K562 (cell line): ENCODE measurements around the gene G6PD. TPM values are rescaled to one million over a fixed set of nuclear protein-coding genes. Genes with fewer than 3 reads are reported as not detected.

Experiments used
- ATF7 ChIP-seq: fragments of 450-650 bp; IDR thresholded peaks from 2 replicates; pipeline ENCODE4 v1.7.1; 2014; ENCODE audit warnings: mild to moderate bottlenecking, moderate library complexity
- BRD9 ChIP-seq: fragments of 450-650 bp; IDR thresholded peaks from 2 replicates; pipeline ENCODE4 v1.6.1; 2018; ENCODE audit warnings: low read depth; ENCODE audit not compliant: partially characterized antibody
- E2F6 ChIP-seq, 2 experiments: IDR thresholded peaks; 2 replicates each; pipeline ENCODE4 v1.6.1; 2011; ENCODE audit warnings: borderline replicate concordance in 1 of 2, control low read depth in 1 of 2, low read depth in 1 of 2, low read length in 1 of 2, mild to moderate bottlenecking in 1 of 2, mixed read lengths in 1 of 2, moderate library complexity in 1 of 2; ENCODE audit not compliant: insufficient read depth in 1 of 2, insufficient read length in 1 of 2, poor library complexity in 1 of 2, severe bottlenecking in 1 of 2; ENCODE audit errors: extremely low read depth in 1 of 2
- FOXJ2 ChIP-seq: fragments of 200-800 bp; sonication (Bioruptor generic); IDR thresholded peaks from 2 replicates; pipeline ENCODE4 v1.6.1; 2016; ENCODE audit warnings: missing genetic modification characterization, missing compliant biosample characterization
- GABPB1 ChIP-seq: sonication (generic); formaldehyde crosslinking; IDR thresholded peaks from 2 replicates; pipeline ENCODE4 v1.8.0; 2022; ENCODE audit warnings: mild to moderate bottlenecking, missing genetic modification reagents
- GTF2A2 ChIP-seq: IDR thresholded peaks from 2 replicates; pipeline ENCODE4 v1.6.1; 2016; ENCODE audit warnings: mild to moderate bottlenecking, missing genetic modification characterization, missing compliant biosample characterization
- GTF2E2 ChIP-seq: fragments of 200-800 bp; sonication (Bioruptor generic); IDR thresholded peaks from 2 replicates; pipeline ENCODE4 v1.6.1; 2016; ENCODE audit warnings: missing genetic modification characterization, missing compliant biosample characterization
- HDGF ChIP-seq: fragments of 450-650 bp; IDR thresholded peaks from 2 replicates; pipeline ENCODE4 v1.6.1; 2016
- LCOR ChIP-seq: sonication (generic); formaldehyde crosslinking; IDR thresholded peaks from 2 replicates; pipeline ENCODE4 v1.8.0; 2022; ENCODE audit warnings: mild to moderate bottlenecking, missing genetic modification reagents
- MECOM ChIP-seq: fragments of 250-450 bp; sonication (Bioruptor Pico); IDR thresholded peaks from 2 replicates; pipeline ENCODE4 v1.8.0; 2022; ENCODE audit warnings: inconsistent platforms
- MED1 ChIP-seq: sonication (generic); formaldehyde crosslinking; IDR thresholded peaks from 2 replicates; pipeline ENCODE4 v1.8.1; 2023; ENCODE audit warnings: missing genetic modification reagents, borderline replicate concordance
- MEF2D ChIP-seq: conservative IDR thresholded peaks from 2 replicates; pipeline ENCODE4 v1.6.1; 2016; ENCODE audit warnings: low read depth, missing genetic modification characterization, missing compliant biosample characterization
- NONO ChIP-seq, 2 experiments: fragments of 200-400 bp in 1 of 2; fragments of 450-650 bp in 1 of 2; formaldehyde crosslinking in 1 of 2; IDR thresholded peaks; 2 replicates each; pipeline ENCODE4 v1.6.1; 2017; ENCODE audit warnings: low read depth in 2 of 2, mild to moderate bottlenecking in 2 of 2, moderate library complexity in 2 of 2, low read length in 1 of 2
- NR3C1 ChIP-seq: sonication (generic); formaldehyde crosslinking; IDR thresholded peaks from 2 replicates; pipeline ENCODE4 v1.8.1; 2022; ENCODE audit warnings: missing genetic modification reagents
- PATZ1 ChIP-seq: fragments of 250-450 bp; sonication (Bioruptor Pico); IDR thresholded peaks from 2 replicates; pipeline ENCODE4 v1.5.0; 2020; ENCODE audit warnings: mild to moderate bottlenecking, borderline replicate concordance
- POLR3A ChIP-seq: IDR thresholded peaks from 2 replicates; pipeline ENCODE4 v1.6.1; 2011; ENCODE audit warnings: borderline replicate concordance, mild to moderate bottlenecking, moderate library complexity; ENCODE audit not compliant: insufficient read length, insufficient read depth; ENCODE audit errors: extremely low read depth
- RBM14 ChIP-seq: fragments of 200-400 bp; formaldehyde crosslinking; IDR thresholded peaks from 2 replicates; pipeline ENCODE4 v1.6.1; 2018; ENCODE audit warnings: low read depth, mild to moderate bottlenecking, low read length, moderate library complexity, borderline replicate concordance; ENCODE audit not compliant: insufficient read depth
- SREBF2 ChIP-seq: sonication (generic); formaldehyde crosslinking; IDR thresholded peaks from 2 replicates; pipeline ENCODE4 v1.4.0; 2020; ENCODE audit warnings: mild to moderate bottlenecking, missing genetic modification reagents
- SRF ChIP-seq, 2 experiments: fragments of 250-450, 450-650 bp in 1 of 2; sonication (Bioruptor Pico) in 1 of 2; sonication (generic) in 1 of 2; formaldehyde crosslinking; IDR thresholded peaks; 2 replicates each; pipeline versions ENCODE4 v1.5.0 to v1.5.1; 2020 to 2022; ENCODE audit warnings: mild to moderate bottlenecking in 1 of 2, missing genetic modification reagents in 1 of 2
- TCF3 ChIP-seq: sonication (generic); formaldehyde crosslinking; IDR thresholded peaks from 2 replicates; pipeline ENCODE4 v1.4.0; 2020; ENCODE audit warnings: mild to moderate bottlenecking, missing genetic modification reagents
- TEAD4 ChIP-seq, 2 experiments: sonication (generic) in 1 of 2; formaldehyde crosslinking in 1 of 2; IDR thresholded peaks; 2 replicates each; pipeline versions ENCODE4 v1.6.1 to v1.8.0; 2012 to 2022; ENCODE audit warnings: borderline replicate concordance in 1 of 2, inconsistent platforms in 1 of 2, low read length in 1 of 2, mild to moderate bottlenecking in 1 of 2, missing genetic modification reagents in 1 of 2
- TRIM24 ChIP-seq, 2 experiments: fragments of 450-650 bp; IDR thresholded peaks; 2 replicates each; pipeline ENCODE4 v1.6.1; 2016
- ZBED1 ChIP-seq: IDR thresholded peaks from 2 replicates; pipeline ENCODE4 v1.6.1; 2014
- ZBTB17 ChIP-seq: fragments of 450-650 bp; formaldehyde crosslinking; IDR thresholded peaks from 2 replicates; pipeline ENCODE4 v1.4.0; 2020; ENCODE audit warnings: mild to moderate bottlenecking
- ZNF644 ChIP-seq: fragments of 200-800 bp; sonication (Bioruptor generic); IDR thresholded peaks from 2 replicates; pipeline ENCODE4 v1.6.1; 2016; ENCODE audit warnings: low read depth, missing genetic modification characterization, missing compliant biosample characterization
- ZSCAN32 ChIP-seq: fragments of 450-650 bp; formaldehyde crosslinking; IDR thresholded peaks from 2 replicates; pipeline ENCODE4 v1.4.0; 2020; ENCODE audit warnings: mild to moderate bottlenecking, moderate library complexity
- polyA plus RNA-seq, 8 experiments: library from polyadenylated mRNA; depleted of rRNA in 4 of 8; stranded (reverse) in 5 of 8; unstranded in 3 of 8; fragments of >200 nt; fragmentation: Nextera tagmentation in 2 of 8; fragmentation: Illumina TruSeq in 1 of 8; extraction: Ambion mirVana in 2 of 8; extraction: Trizol in 1 of 8; gene quantifications; 2 replicates each; pipeline versions ENCODE4 v1.2.1 to v1.2.3, GENCODE V29; 2011 to 2014; ENCODE audit warnings: inconsistent platforms in 1 of 8, missing spikeins in 1 of 8
- total RNA-seq, 7 experiments: library from RNA; depleted of rRNA in 6 of 7; stranded (reverse); fragments of >200 nt in 6 of 7; fragmentation: Illumina TruSeq in 2 of 7; extraction: Trizol in 2 of 7; gene quantifications; 2 replicates each; pipeline versions ENCODE4 v1.2.1 to v1.2.3, GENCODE V29; 2011 to 2021; ENCODE audit warnings: low replicate concordance in 1 of 7

The G6PD gene
- total and polyA plus RNA-seq, 9 of the 15 experiments (the other 6 are each of a cell fraction or from before 2014, with no cell fraction given): 2.9 to 222 (median 66.4) TPM

- TF ChIP-seq TEAD4 (IDR thresholded peaks at IDR 0.05; ENCODE audit: low read length) (peak; percentile 12; the same call in 1 of the 2 replicates), TEAD4 (CRISPR knock-in tag; IDR thresholded peaks at IDR 0.05; ENCODE audit: borderline replicate concordance) (no peak), MECOM (CRISPR knock-in tag) (no peak), RBM14 (no peak), PATZ1 (no peak), ZBTB17 (no peak), BRD9 (no peak), GTF2A2 (no peak), TRIM24 (IDR thresholded peaks at IDR 0.05) (no peak), GABPB1 (CRISPR knock-in tag) (no peak), E2F6 (IDR thresholded peaks at IDR 0.05; ENCODE audit: borderline replicate concordance in 1 of 2, extremely low read depth in 1 of 2, insufficient read depth in 1 of 2, insufficient read length in 1 of 2, low read depth in 1 of 2, low read length in 1 of 2, poor library complexity in 1 of 2, severe bottlenecking in 1 of 2) (no peak), TCF3 (CRISPR knock-in tag) (no peak; the same call in 1 of the 2 replicates), MED1 (CRISPR knock-in tag) (no peak), ZSCAN32 (CRISPR knock-in tag) (no peak), POLR3A (no peak), FOXJ2 (tag) (no peak), ZNF644 (tag) (no peak; the same call in 1 of the 2 replicates), SREBF2 (CRISPR knock-in tag) (no peak), NR3C1 (CRISPR knock-in tag) (no peak), NONO (IDR thresholded peaks at IDR 0.05; ENCODE audit: low read depth in 2 of 2, low read length in 1 of 2) (no peak), ATF7 (peak; percentile 50; the same call in 1 of the 2 replicates), LCOR (CRISPR knock-in tag) (peak; percentile 65), SRF (CRISPR knock-in tag; IDR thresholded peaks at IDR 0.05) (peak in 1 of 2 experiments; percentile 80; a peak in 1 of 4 replicates), ZBED1 (no peak; the same call in 1 of the 2 replicates), MEF2D (tag) (no peak), HDGF (no peak), GTF2E2 (tag) (no peak)
Measured at GRCh38 chrX:154484255-154485149, 62.1 kb downstream of the G6PD start (continued).
